Keratinocyte (primary cell): Measurements from ENCODE around the gene TNIK. TPM values are rescaled to one million over a fixed set of nuclear protein-coding genes. Genes with fewer than 3 reads are reported as not detected.

ENCODE experiments used
- DNase-seq: peaks from one replicate; pipeline ENCODE4 v3.0.0-alpha.2; 2011; ENCODE audit warnings: low read depth, missing footprints, low spot score
- FAIRE-seq: peaks from 2 replicates; lab custom pipeline; 2011; peaks lifted over from hg19 to GRCh38; lab: Jason Lieb, UNC
- H2AFZ ChIP-seq: 2 replicates; pipeline ENCODE4 v1.6.0; 2012; ENCODE audit warnings: low read length, control low read depth, inconsistent platforms; ENCODE audit not compliant: control insufficient read depth
- H3K27ac ChIP-seq: 2 replicates; pipeline ENCODE4 v1.5.1; 2011; ENCODE audit warnings: low read length; ENCODE audit not compliant: control insufficient read depth, insufficient read depth
- H3K27me3 ChIP-seq: 3 replicates; pipeline ENCODE4 v1.6.0; 2011; ENCODE audit warnings: low read length; ENCODE audit not compliant: control insufficient read depth, insufficient read depth; ENCODE audit errors: extremely low read depth
- H3K36me3 ChIP-seq, 2 experiments: 2 replicates in 1 of 2; 3 replicates in 1 of 2; pipeline ENCODE4 v1.5.1; 2011; ENCODE audit warnings: low read length in 2 of 2, mild to moderate bottlenecking in 1 of 2; ENCODE audit not compliant: control insufficient read depth in 2 of 2, insufficient read depth in 2 of 2; ENCODE audit errors: extremely low read depth in 1 of 2
- H3K4me1 ChIP-seq: 3 replicates; pipeline ENCODE4 v1.5.1; 2011; ENCODE audit warnings: low read length; ENCODE audit not compliant: control insufficient read depth, insufficient read depth; ENCODE audit errors: extremely low read depth
- H3K4me2 ChIP-seq: 3 replicates; pipeline ENCODE4 v1.6.0; 2011; ENCODE audit warnings: low read depth, low read length; ENCODE audit not compliant: control insufficient read depth, insufficient read depth; ENCODE audit errors: extremely low read depth
- H3K4me3 ChIP-seq, 3 experiments: fragments of 200-600 bp in 1 of 3; sonication (generic) in 1 of 3; 2 replicates in 2 of 3; 3 replicates in 1 of 3; pipeline ENCODE4 v1.5.1; 2011 to 2016; ENCODE audit warnings: low read length in 3 of 3, mild to moderate bottlenecking in 3 of 3, control low read depth in 2 of 3, inconsistent platforms in 1 of 3, low read depth in 1 of 3, mixed read lengths in 1 of 3, mixed run types in 1 of 3, moderate library complexity in 1 of 3; ENCODE audit not compliant: control insufficient read depth in 2 of 3, insufficient read depth in 2 of 3; ENCODE audit errors: extremely low read depth in 1 of 3
- H3K79me2 ChIP-seq: 2 replicates; pipeline ENCODE4 v1.6.0; 2012; ENCODE audit warnings: low read length; ENCODE audit not compliant: control insufficient read depth, insufficient read depth
- H3K9ac ChIP-seq: 3 replicates; pipeline ENCODE4 v1.6.0; 2011; ENCODE audit warnings: low read length; ENCODE audit not compliant: control insufficient read depth, insufficient read depth; ENCODE audit errors: extremely low read depth
- H3K9me1 ChIP-seq: 3 replicates; pipeline ENCODE4 v1.6.0; 2011; ENCODE audit warnings: low read length; ENCODE audit not compliant: control insufficient read depth, insufficient read depth; ENCODE audit errors: extremely low read depth
- H3K9me3 ChIP-seq: 2 replicates; pipeline ENCODE4 v1.5.1; 2012; ENCODE audit warnings: low read depth, low read length; ENCODE audit not compliant: control insufficient read depth
- H4K20me1 ChIP-seq: 3 replicates; pipeline ENCODE4 v1.6.0; 2011; ENCODE audit warnings: low read length; ENCODE audit not compliant: control insufficient read depth, insufficient read depth; ENCODE audit errors: extremely low read depth
- EZH2 ChIP-seq: IDR thresholded peaks from one replicate; pipeline ENCODE4 v1.6.1; 2012; ENCODE audit warnings: inconsistent platforms, mild to moderate bottlenecking, low read length, moderate library complexity
- dilution Hi-C: fragments of 300-500 bp; cut with MboI; formaldehyde crosslinking; loops from one replicate; pipeline ENCODE4 v1.7.0; 2020; ENCODE audit warnings: low sequenced_read_pairs; ENCODE audit not compliant: extremely low pct_ligation_motif_present
- polyA plus RNA-seq, 5 experiments: library from polyadenylated mRNA; depleted of rRNA in 3 of 5; stranded (reverse) in 3 of 5; stranded (forward) in 1 of 5; unstranded in 1 of 5; fragments of >200 nt; gene quantifications; 1 replicate in 1 of 5; 2 replicates in 3 of 5; 3 replicates in 1 of 5; pipeline versions ENCODE4 v1.2.1 to v1.2.3, GENCODE V29; 2011 to 2012; ENCODE audit warnings: missing spikeins in 2 of 5, low read depth in 1 of 5, low replicate concordance in 1 of 5
- small RNA-seq, 3 experiments: library from RNA; depleted of rRNA; stranded (forward); fragments of <200 nt; gene quantifications; one replicate each; pipeline ENCODE3, GENCODE V24; 2012; ENCODE audit warnings: low read depth in 3 of 3, low replicate concordance in 1 of 3; ENCODE audit not compliant: insufficient read length in 3 of 3
- TF ChIP-seq, protein P1 (sequence below), 3 experiments: IDR thresholded peaks in 1 of 3; conservative IDR thresholded peaks in 1 of 3; optimal IDR thresholded peaks in 1 of 3; 2 replicates in 2 of 3; 3 replicates in 1 of 3; pipeline versions ENCODE3 to v1.5.1; 2011; ENCODE audit warnings: low read length in 3 of 3, mild to moderate bottlenecking in 3 of 3, moderate library complexity in 2 of 3, control low read depth in 1 of 3, inconsistent platforms in 1 of 3; ENCODE audit not compliant: insufficient read depth in 2 of 3; ENCODE audit errors: extremely low read depth in 1 of 3

The TNIK gene
- polyA plus RNA-seq, 1 donor (not counting 4 experiments of a cell fraction or from before 2014, with no cell fraction given): 4.4 TPM

DNA sequence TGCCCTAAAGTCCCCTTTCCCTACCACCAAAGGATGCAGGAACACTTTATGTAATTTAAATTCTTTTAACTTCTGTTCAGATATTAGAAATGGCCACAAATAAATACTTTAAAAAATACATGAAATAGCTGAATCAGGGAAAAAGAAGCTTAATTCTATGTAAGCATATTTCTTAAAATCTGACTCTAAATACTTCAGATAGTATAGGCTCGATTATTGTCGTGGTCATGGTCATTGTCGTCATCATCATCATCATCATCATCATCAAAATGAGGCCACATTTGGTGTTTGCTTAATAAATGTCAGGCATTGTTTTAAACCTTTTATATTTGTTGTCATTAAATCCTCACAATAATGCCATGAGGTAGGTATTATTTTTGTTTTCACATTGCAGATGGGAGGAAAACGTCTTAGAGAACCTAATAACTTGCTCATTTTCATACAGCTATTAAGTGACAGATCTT, 448.3 kb downstream of the TNIK start:
- Histone ChIP-seq H4K20me1 (no peaks in the 10 kb centered on the region), H3K4me2 (no peak overlapping the region), H2AFZ (no peak overlapping the region), H3K36me3 (no peaks in the 10 kb centered on the region), H3K9me3 (no peaks in the 10 kb centered on the region), H3K9ac (no peak overlapping the region), H3K4me1 (no peaks in the 10 kb centered on the region), H3K4me3 (no peak overlapping the region), H3K9me1 (no peaks in the 10 kb centered on the region), H3K27ac (no peak overlapping the region), H3K27me3 (no peaks in the 10 kb centered on the region), H3K79me2 (no peaks in the 10 kb centered on the region)
- FAIRE-seq: no peak
- DNase-seq: no peak
- no peak for TF ChIP-seq EZH2
- TF ChIP-seq, protein P1, sequence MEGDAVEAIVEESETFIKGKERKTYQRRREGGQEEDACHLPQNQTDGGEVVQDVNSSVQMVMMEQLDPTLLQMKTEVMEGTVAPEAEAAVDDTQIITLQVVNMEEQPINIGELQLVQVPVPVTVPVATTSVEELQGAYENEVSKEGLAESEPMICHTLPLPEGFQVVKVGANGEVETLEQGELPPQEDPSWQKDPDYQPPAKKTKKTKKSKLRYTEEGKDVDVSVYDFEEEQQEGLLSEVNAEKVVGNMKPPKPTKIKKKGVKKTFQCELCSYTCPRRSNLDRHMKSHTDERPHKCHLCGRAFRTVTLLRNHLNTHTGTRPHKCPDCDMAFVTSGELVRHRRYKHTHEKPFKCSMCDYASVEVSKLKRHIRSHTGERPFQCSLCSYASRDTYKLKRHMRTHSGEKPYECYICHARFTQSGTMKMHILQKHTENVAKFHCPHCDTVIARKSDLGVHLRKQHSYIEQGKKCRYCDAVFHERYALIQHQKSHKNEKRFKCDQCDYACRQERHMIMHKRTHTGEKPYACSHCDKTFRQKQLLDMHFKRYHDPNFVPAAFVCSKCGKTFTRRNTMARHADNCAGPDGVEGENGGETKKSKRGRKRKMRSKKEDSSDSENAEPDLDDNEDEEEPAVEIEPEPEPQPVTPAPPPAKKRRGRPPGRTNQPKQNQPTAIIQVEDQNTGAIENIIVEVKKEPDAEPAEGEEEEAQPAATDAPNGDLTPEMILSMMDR (optimal IDR thresholded peaks at IDR 0.05 in 1 of 3, IDR thresholded peaks at IDR 0.05 in 1 of 3, conservative IDR thresholded peaks at IDR 0.05 in 1 of 3; ENCODE audit: extremely low read depth in 1 of 3, insufficient read depth in 2 of 3, low read length in 3 of 3): no peak
- dilution Hi-C loops: no loop called here

Small RNA genes lying within 50 kb of the gene (small RNA-seq; reads per million reads assigned to genes)
- gene MIR569 (0 reads per million in 3 experiments), gene RF00019 (0 reads per million in 3 experiments), gene RNU6-348P (0 reads per million in 3 experiments)
